ENCODE results near the gene WDR86. TPM values are rescaled to one million over a fixed set of nuclear protein-coding genes. Genes with fewer than 3 reads are reported as not detected.

Gene WDR86
- total RNA-seq, 2 experiments from 2014 or later = 0.50 to 1.1 TPM

- DNase-seq = peak; percentile 74
- Mint-ChIP-seq H3K9me3 (no peaks in the 10 kb centered on the region), H3K27me3 (peaks cover 2% of the 10 kb centered on the region), H3K36me3 (ENCODE audit: low read depth) (no peaks in the 10 kb centered on the region), H3K27ac (peak overlapping the region; percentile 88), H3K4me1 (peaks cover 38% of the 10 kb centered on the region), H3K4me3 (no peak overlapping the region)
- CTCF ChIA-PET = interaction anchor here (0.6 to 3.0 kb wide), 4 partner anchors 11 to 106 kb away, joined by 3 to 17 read pairs (median 4); no protein-coding TSS in a partner anchor
- POLR2A ChIA-PET = interaction anchor here (1.1 to 1.6 kb wide), 3 partner anchors 11 to 78 kb away, joined by 3 to 5 read pairs (median 4); partner anchors contain the start of genes CRYGN and WDR86
These were observed 19.9 kb upstream of the WDR86 start for GRCh38 chr7:151429560-151430331.

- POLR2A ChIA-PET = no interaction called here
- CTCF ChIA-PET = interaction anchor here (1.3 to 3.0 kb wide), 2 partner anchors 11 to 19 kb away, joined by 3 to 17 read pairs; no protein-coding TSS in a partner anchor
These were observed 19.4 kb upstream of the WDR86 start for GRCh38 chr7:151429237-151429559.

DNA sequence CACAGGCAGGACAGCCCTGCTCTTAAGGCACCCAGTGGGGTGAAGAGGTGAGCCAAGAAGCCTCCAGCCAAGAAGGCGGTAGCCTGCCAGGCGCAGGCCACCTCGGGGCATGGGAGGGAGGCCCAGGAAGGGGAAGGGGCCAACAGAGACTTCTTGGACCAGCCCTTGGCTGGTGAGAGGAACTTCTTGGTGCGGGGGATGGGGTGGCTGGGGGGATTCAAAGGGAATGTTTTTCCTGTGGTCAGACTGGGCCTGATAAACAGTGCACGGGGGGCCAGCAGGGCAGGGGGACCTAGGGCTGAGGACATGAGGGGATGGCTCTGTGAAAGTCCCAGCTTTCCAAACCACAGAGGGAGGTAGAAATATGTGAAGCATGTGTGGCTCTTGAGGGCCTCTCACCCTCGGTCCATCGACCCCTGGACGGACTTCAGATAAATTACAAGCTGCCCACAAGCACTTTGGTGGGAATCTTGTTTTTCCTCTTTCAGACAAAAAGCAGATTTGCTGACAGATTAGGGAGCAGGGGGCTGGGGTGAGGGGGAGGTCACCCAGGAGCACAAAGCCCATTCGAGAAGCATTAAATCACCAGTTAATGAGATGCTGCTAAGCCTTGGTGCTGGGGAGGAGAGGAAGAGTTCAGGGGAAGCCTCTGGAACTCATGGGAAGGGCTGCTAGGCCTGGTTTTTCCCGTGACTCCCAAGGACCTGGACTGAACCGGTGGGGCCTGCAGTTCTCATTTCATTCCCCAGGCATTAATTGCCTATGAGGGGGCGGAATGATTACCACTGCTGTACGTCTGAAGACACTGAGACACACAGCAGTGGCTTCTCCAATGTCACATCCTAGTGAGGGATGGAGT, 18.8 kb upstream of the WDR86 start:
- no peak for DNase-seq

More at GRCh38 chr7:151429237-151429559, 19.4 kb upstream of the WDR86 start:
- peak overlapping the region; percentile 88 for H3K27ac Mint-ChIP-seq
- DNase-seq = no peak
- H3K4me1 Mint-ChIP-seq = peaks cover 38% of the 10 kb centered on the region
- peaks cover 3% of the 10 kb centered on the region for H3K27me3 Mint-ChIP-seq
- no peaks in the 10 kb centered on the region for H3K36me3 Mint-ChIP-seq (ENCODE audit: low read depth)
- no peaks in the 10 kb centered on the region for H3K9me3 Mint-ChIP-seq
- H3K4me3 Mint-ChIP-seq = no peak overlapping the region

DNA sequence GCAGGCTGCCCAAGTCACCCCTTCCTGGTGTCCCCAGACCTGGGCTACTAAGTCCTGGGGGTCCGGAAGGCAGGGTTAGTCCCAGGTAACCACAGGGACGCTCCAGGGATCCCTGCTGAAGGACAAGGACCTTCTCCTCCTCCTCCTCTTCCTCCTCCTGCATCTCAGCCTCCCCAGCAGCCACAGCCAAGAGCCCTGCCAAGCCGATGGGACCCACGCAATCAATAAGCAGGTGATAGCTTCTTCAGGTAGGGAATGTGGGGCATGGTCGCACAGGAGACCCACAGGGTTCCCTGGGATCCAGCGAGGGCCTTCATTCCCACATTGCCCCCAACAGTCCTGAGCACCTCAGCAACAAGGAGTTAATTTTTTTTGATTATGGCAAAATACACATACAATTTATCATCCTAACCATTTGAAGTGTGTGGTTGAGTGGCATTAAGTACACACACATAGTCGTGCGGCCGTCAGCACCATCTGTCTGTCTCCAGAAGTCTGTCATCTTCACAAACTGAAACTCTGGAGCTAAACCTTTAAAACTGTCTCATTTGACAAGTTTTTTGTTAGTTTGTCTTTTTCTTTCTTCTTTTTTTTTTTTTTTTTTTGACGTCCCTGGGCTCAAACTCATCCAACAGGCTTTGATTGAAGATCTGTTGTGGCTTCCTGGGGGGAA, 18.0 kb upstream of the WDR86 start:
- POLR2A ChIA-PET = no interaction called here
- no peak for DNase-seq
- peaks cover 4% of the 10 kb centered on the region for H3K27me3 Mint-ChIP-seq
- peaks cover 31% of the 10 kb centered on the region for H3K4me1 Mint-ChIP-seq
- H3K27ac Mint-ChIP-seq = no peak overlapping the region
- H3K9me3 Mint-ChIP-seq = no peaks in the 10 kb centered on the region
- no peak overlapping the region for H3K4me3 Mint-ChIP-seq
- CTCF ChIA-PET = interaction anchor here (3.0 kb wide), 1 partner anchor 21 kb away, joined by 17 read pairs; no protein-coding TSS in a partner anchor
- H3K36me3 Mint-ChIP-seq (ENCODE audit: low read depth) = no peaks in the 10 kb centered on the region

More for the DNA sequence above, 18.8 kb upstream of the WDR86 start:
- Mint-ChIP-seq H3K4me3 (no peak overlapping the region), H3K27ac (peak overlapping the region; percentile 40), H3K27me3 (peaks cover 4% of the 10 kb centered on the region), H3K36me3 (ENCODE audit: low read depth) (no peaks in the 10 kb centered on the region), H3K4me1 (peaks cover 38% of the 10 kb centered on the region), H3K9me3 (no peaks in the 10 kb centered on the region)
- CTCF ChIA-PET = interaction anchor here (3.0 kb wide), 1 partner anchor 20 kb away, joined by 17 read pairs; no protein-coding TSS in a partner anchor
- POLR2A ChIA-PET = no interaction called here

DNA sequence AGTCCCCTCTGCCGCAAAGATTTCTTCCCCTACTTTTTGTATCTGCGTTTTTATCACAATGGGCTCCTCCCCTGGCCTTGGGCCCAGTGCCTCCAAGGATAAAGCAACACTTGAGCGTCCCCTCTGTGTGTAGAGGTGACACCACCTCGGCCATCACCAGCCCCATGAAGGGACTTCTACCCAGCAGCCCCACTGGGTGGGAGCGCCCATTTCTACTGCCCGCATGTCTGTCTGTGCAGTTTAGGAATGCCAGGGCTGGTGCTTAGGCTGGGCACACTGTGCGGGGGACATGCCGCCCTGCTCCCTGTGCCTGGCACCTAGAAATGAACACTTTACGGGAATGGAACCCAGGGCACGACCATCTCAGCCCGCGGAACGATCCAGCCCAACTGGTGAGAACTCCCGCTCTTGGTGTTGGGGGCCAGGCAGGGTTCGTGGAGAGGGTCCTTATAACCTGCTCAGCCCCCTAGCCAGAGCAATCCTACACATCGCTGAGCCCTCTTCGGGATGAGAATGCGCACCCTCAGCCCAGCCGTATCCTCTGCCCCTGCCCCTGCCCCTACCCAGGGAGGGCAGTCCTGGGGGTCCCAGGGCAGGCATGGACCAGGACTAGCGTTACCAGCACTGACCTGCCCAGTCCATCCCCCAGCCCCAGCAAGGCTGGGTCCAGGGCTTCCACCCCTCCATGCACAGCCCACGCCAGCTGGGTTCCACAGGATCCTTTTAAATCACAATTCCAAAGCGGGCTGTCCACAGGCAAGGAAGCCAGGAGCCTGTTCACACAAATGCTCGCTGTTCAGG, 17.3 kb upstream of the WDR86 start:
- H3K27ac Mint-ChIP-seq = no peak overlapping the region
- peaks cover 25% of the 10 kb centered on the region for H3K4me1 Mint-ChIP-seq
- no peak overlapping the region for H3K4me3 Mint-ChIP-seq
- no peak for DNase-seq
- H3K27me3 Mint-ChIP-seq = peaks cover 6% of the 10 kb centered on the region
- ChIA-PET POLR2A (no interaction called here), CTCF (no interaction called here)
- H3K9me3 Mint-ChIP-seq = peaks cover 3% of the 10 kb centered on the region
- no peaks in the 10 kb centered on the region for H3K36me3 Mint-ChIP-seq (ENCODE audit: low read depth)

- DNase-seq = no peak
- Mint-ChIP-seq H3K4me1 (peaks cover 25% of the 10 kb centered on the region), H3K4me3 (no peak overlapping the region), H3K36me3 (ENCODE audit: low read depth) (no peaks in the 10 kb centered on the region), H3K27me3 (peaks cover 12% of the 10 kb centered on the region), H3K27ac (no peak overlapping the region), H3K9me3 (peaks cover 5% of the 10 kb centered on the region)
- POLR2A ChIA-PET = no interaction called here
- CTCF ChIA-PET = no interaction called here
These were observed 16.6 kb upstream of the WDR86 start for GRCh38 chr7:151426441-151426903.

GRCh38 chr7:151425670-151426440, 16.0 kb upstream of the WDR86 start:
- Mint-ChIP-seq H3K4me3 (no peak overlapping the region), H3K27ac (no peak overlapping the region), H3K27me3 (peaks cover 12% of the 10 kb centered on the region), H3K36me3 (ENCODE audit: low read depth) (no peaks in the 10 kb centered on the region), H3K9me3 (peaks cover 5% of the 10 kb centered on the region), H3K4me1 (peaks cover 25% of the 10 kb centered on the region)
- POLR2A ChIA-PET = no interaction called here
- CTCF ChIA-PET = no interaction called here
- DNase-seq = no peak

GRCh38 chr7:151424799-151425198, 15.0 kb upstream of the WDR86 start:
- Mint-ChIP-seq H3K4me1 (peaks cover 17% of the 10 kb centered on the region), H3K4me3 (no peak overlapping the region), H3K27ac (no peak overlapping the region), H3K36me3 (ENCODE audit: low read depth) (no peaks in the 10 kb centered on the region), H3K9me3 (peaks cover 9% of the 10 kb centered on the region), H3K27me3 (peaks cover 14% of the 10 kb centered on the region)
- DNase-seq = no peak
- POLR2A ChIA-PET = no interaction called here
- CTCF ChIA-PET = no interaction called here

GRCh38 chr7:151423936-151424335, 14.1 kb upstream of the WDR86 start:
- CTCF ChIA-PET = interaction anchor here (1.6 kb wide), 1 partner anchor 24 kb away, joined by 5 read pairs; no protein-coding TSS in a partner anchor
- no peak for DNase-seq
- H3K27me3 Mint-ChIP-seq = peaks cover 14% of the 10 kb centered on the region

GRCh38 chr7:151423226-151423625, 13.4 kb upstream of the WDR86 start:
- Mint-ChIP-seq H3K4me3 (no peak overlapping the region), H3K27ac (no peak overlapping the region), H3K36me3 (ENCODE audit: low read depth) (no peaks in the 10 kb centered on the region), H3K27me3 (peaks cover 14% of the 10 kb centered on the region), H3K9me3 (peaks cover 9% of the 10 kb centered on the region), H3K4me1 (peaks cover 1% of the 10 kb centered on the region)
- CTCF ChIA-PET = interaction anchor here (1.6 kb wide), 1 partner anchor 25 kb away, joined by 5 read pairs; no protein-coding TSS in a partner anchor
- no peak for DNase-seq
- POLR2A ChIA-PET = no interaction called here

More at GRCh38 chr7:151423936-151424335, 14.1 kb upstream of the WDR86 start:
- Mint-ChIP-seq H3K27ac (no peak overlapping the region), H3K36me3 (ENCODE audit: low read depth) (no peaks in the 10 kb centered on the region), H3K4me1 (peaks cover 8% of the 10 kb centered on the region), H3K4me3 (no peak overlapping the region), H3K9me3 (peaks cover 9% of the 10 kb centered on the region)
- POLR2A ChIA-PET = no interaction called here

DNA sequence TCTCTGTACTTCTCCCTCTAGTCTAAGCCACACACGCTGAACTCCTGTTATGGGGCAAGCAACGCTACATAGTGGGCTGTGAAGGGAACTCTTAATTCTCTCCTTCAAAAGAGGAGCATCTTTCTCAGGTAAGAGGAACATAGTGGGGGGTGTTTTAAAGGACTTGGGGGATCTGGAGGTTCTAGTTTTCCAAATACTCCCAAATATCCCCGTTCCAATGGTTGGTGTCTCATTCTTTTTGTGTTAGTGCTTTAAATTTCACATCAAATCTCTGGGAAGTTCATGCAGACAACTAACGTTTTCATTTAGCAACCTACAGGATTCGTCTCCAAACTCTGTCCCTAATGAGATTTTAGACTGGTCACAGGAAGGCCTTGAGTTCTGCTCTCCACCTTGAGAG, 12.4 kb upstream of the WDR86 start:
- no peaks in the 10 kb centered on the region for H3K36me3 Mint-ChIP-seq (ENCODE audit: low read depth)
- H3K4me1 Mint-ChIP-seq = no peaks in the 10 kb centered on the region
- ChIA-PET CTCF (no interaction called here), POLR2A (no interaction called here)
- no peak overlapping the region for H3K4me3 Mint-ChIP-seq
- H3K27ac Mint-ChIP-seq = no peak overlapping the region
- peaks cover 17% of the 10 kb centered on the region for H3K27me3 Mint-ChIP-seq
- H3K9me3 Mint-ChIP-seq = peaks cover 9% of the 10 kb centered on the region
- DNase-seq = no peak

GRCh38 chr7:151420144-151420543, 10.3 kb upstream of the WDR86 start:
- Mint-ChIP-seq H3K27me3 (peaks cover 24% of the 10 kb centered on the region), H3K4me1 (no peaks in the 10 kb centered on the region), H3K9me3 (peaks cover 9% of the 10 kb centered on the region), H3K27ac (no peak overlapping the region), H3K36me3 (ENCODE audit: low read depth) (no peaks in the 10 kb centered on the region), H3K4me3 (no peak overlapping the region)
- CTCF ChIA-PET = interaction anchor here (1.0 kb wide), 1 partner anchor 29 kb away, joined by 4 read pairs; no protein-coding TSS in a partner anchor
- no peak for DNase-seq
- POLR2A ChIA-PET = no interaction called here
